Kasumi-1 (cell line): ENCODE results near the gene SPTAN1.
"Not testable (repeated sequence)": the region's sequence is repeated elsewhere in the genome, so short reads cannot be mapped to it uniquely, and the experiment has no call there.

Source experiments
- DNase-seq, 2 experiments: peaks; one replicate each; lab custom pipeline; 2025; lab: John Stamatoyannopoulos, UW

Gene SPTAN1

DNA sequence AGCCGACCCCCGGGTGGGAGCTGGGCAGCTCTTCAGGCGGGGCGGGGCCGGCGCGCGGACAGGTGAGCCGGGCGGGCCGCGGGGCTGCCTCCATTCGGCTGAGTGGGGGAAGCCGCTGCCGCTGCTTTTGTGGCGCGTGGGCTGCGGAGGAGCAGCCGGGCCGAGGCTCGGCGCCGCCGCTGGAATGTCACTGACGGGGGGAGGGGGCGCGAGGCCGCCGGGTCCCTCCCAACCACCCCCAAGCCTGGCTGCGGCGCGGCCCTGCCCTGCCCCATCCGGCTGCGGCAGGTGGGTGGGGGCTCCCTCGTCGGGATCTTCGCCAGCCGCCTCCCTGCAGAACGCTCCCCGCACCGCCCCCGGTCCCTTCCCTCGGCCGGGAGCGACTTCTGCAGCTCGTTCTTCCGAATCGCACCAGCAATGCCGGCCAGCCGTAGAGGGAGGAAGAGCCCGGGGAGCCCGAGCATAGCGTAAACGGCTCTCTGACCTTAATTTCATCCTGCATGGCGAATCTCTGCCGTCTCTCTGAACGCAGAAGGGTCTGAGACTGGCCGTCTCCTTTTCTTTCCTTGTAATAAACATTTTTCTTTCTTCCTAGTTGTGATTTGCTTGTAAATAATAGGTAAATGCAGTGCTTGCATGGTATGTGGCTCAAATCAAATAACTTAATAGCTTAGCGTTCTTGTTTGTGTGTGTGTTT, 505 bp downstream of the SPTAN1 start:
- DNase-seq: peak; percentile 23 to 36

- DNase-seq: no peak
Observed at GRCh38 chr9:128553728-128554127, 1.3 kb downstream of the SPTAN1 start.

- DNase-seq: peak in 1 of 2 experiments; percentile 13
Observed at GRCh38 chr9:128554155-128554862, 1.9 kb downstream of the SPTAN1 start.

- DNase-seq: no peak
Observed at GRCh38 chr9:128555180-128555721, 2.9 kb downstream of the SPTAN1 start.

DNA sequence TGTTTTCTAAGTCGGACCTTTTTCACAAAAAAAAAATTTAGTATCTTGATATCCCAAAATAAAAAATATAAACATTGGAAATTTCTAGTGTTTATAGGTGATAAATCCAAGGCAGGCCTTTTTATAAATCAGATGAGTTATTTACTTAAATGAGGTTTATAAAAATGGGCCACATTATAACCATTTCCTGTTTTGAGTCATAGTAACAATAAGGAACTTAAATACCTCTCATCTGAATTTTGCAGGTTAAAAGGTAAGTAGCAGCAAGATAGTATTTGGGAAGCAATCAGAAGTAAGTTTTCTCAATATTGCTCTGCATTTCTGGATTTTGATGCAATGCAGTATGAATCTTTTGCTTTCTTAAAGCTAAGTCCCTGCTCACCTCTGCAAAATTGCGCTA, 3.9 kb downstream of the SPTAN1 start:
- DNase-seq: no peak

- DNase-seq: no peak
Observed at GRCh38 chr9:128556926-128557634, 4.7 kb downstream of the SPTAN1 start.

GRCh38 chr9:128558431-128559310, 6.3 kb downstream of the SPTAN1 start:
- DNase-seq: peak; percentile 58 to 61

GRCh38 chr9:128565578-128565977, 13.2 kb downstream of the SPTAN1 start:
- no peak for DNase-seq

- DNase-seq: no peak
Observed at GRCh38 chr9:128568470-128569078, 16.2 kb downstream of the SPTAN1 start.

DNA sequence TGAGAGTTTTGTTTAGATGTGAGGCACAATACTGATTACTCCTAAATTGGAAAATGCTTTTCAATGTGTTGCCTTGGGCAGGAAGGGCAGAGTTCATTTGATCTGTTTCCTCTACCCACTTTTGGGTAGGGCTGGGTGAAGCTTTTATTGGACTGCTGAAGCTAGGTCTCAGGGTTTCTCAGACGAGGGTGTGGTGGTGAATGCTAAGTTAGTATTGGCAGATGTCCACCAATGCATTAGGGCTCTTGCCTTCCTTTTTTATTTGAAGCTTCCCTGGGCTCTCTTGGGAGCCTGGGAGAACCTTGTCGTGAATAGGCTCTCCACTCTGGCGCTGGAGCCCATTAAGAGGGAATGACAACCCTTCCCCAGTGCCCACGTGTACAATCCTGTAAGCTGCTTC, 23.1 kb downstream of the SPTAN1 start:
- no peak for DNase-seq

DNA sequence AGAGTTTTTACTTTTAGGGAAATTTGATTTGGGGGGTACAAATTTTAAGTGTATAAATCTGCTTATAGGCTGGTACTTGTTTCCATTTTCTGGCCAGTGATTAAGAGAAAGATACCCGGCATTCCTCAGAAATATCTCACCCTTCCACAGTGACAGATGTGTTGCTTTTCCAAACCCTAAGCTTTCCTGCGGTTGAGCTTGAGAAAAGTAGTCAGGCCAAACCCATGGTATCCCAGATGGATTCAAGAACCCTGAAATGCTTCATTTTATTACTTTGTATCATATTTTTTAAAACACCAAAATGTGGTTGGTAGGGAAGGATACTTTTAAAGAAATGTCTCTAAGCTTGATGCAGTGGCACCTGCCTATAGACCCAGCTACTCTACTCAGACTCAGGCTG, 23.5 kb downstream of the SPTAN1 start:
- DNase-seq: no peak

DNA sequence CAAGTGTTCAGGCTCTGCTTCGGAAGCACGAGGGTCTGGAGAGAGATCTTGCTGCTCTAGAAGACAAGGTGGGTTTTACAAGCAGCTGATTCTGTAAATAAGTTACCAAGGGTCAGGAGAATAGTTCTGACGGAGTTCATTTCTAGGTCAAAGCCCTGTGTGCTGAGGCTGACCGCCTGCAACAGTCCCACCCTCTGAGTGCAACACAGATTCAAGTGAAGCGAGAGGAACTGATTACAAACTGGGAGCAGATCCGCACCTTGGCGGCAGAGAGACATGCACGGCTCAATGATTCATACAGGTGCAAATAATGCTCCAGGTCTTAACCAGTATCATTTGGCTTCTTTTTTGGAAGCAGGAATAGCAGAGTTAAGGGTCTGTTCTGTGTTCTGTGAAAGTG, 24.8 kb downstream of the SPTAN1 start:
- DNase-seq: no peak

GRCh38 chr9:128579194-128579593, 26.8 kb downstream of the SPTAN1 start:
- no peak for DNase-seq

DNA sequence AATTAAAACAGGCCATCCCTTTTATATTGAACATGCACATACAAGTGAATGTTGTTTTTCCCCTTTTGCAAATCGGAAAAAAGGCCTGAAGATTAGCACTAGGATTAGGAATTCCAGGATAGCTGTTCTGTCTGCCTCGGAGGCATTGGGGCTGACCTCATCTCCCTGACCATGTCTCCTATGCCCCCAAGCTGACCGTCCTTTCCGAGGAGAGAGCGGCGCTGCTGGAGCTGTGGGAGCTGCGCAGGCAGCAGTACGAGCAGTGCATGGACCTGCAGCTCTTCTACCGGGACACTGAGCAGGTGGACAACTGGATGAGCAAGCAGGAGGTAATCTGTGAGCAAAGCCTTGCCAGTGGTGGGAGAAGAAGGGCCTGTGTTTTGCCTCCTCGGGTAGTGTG, 28.3 kb downstream of the SPTAN1 start:
- no peak for DNase-seq

DNA sequence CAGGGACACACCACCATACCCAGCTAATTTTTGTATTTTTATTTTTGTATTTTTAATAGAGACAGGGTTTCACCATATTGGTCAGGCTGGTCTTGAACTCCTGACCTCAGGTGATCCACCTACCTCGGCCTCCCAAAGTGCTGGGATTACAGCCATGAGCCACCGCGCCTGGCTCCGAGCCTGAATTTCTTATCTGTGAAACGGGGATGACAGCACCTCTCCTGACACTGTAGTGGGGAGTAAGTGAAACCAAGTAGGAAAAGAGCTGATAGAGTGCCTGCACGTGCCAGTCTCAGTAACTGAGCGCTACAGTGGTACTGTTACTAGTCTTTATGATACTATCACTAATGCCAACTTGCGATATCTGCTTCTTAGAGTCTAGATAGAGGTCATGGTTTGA, 32.8 kb downstream of the SPTAN1 start:
- DNase-seq: not testable (repeated sequence)

DNA sequence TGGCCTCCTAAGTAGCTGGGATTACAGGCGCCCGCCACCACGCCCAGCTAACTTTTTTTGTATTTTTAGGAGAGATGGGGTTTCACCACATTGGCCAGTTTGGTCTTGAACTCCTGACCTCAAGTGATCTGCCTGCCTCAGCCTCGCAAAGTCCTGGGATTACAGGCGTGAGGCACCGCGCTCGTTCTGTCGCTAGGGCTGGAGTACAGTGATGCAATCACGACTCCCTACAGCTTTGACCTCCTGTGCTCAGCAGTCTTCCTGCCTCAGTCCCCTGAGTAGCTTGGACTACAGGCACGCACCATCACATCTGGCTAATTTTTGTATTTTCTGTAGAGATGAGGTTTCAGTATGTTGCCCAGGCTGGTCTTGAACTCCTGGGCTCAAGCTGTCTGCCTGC, 34.5 kb downstream of the SPTAN1 start:
- not testable (repeated sequence) for DNase-seq

GRCh38 chr9:128587453-128587852, 35.1 kb downstream of the SPTAN1 start:
- DNase-seq: no peak

- no peak for DNase-seq
Observed at GRCh38 chr9:128588581-128589233, 36.3 kb downstream of the SPTAN1 start.

GRCh38 chr9:128593039-128593438, 40.7 kb downstream of the SPTAN1 start:
- no peak for DNase-seq

DNA sequence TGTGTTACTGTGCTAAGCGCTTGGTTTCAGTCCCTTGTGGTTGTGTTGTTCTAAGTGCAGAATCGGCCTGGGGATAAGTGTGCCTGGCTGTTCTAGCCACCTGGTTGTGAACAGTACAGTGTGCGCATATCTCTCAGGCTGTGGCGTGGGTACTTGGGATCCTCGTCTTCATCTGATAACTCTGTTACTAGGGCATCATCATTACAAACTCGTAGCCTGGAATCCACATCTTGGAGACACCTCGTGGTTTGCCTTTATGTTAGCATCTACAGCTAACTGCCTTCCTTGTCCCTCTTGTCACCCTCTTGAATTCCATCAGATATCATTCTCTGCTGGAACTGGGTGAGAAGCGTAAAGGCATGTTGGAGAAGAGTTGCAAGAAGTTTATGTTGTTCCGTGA, 41.5 kb downstream of the SPTAN1 start:
- DNase-seq: no peak

DNA sequence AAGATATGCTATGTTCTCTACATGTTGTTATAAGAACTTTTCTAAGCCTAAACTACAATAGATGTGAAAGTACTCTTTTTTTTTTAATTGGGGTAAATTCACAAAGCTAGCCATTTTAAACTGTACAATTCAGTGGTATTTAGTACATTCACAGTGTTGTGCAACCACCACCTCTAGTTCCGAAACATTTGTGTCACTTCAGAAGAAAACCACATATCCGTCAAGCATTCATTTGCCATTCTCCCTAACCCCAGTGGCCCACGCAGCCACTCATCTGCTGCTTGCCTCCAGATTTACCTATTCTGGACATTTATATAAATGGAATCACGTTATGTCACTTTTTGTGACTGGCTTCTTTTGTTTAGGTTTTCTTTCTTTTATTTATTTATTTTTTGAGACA, 43.1 kb downstream of the SPTAN1 start:
- no peak for DNase-seq
